NOMO-1 treated with DMSO at 0.1 percent for 48 hours (cell line): ENCODE measurements around the gene SERP1.

Source experiments
- DNase-seq: peaks from one replicate; lab custom pipeline; 2025; ENCODE audit not compliant: unreplicated experiment; lab: John Stamatoyannopoulos, UW

Gene SERP1

DNA sequence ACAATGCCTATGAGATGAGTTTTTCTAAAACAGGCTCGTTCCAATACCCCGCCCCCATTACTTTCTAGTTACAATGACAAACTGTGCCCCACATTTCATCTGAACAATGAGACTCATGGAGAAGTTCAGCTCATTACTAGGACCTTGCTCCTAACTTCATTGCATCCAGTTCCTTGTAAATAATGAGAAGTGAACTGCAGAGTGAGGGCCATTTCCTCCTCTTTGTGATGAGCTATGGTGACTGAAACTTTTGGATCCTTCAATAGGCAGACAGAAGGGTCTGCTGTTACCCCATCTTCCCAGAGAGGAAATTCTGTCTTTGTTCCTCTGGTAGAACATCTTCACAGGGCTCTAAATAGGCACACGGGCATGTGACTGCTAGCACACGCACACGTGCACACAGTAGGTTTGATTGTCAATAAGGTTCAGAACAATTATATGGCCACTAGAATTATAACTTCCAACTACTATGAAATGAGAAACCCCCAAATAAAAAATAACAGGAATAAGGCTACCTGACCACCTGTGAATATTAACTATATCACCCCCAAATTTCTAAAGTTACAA, 51.8 kb downstream of the SERP1 start:
- no peak for DNase-seq
